Measurements from ENCODE around the gene KLF3. TPM values are rescaled to one million over a fixed set of nuclear protein-coding genes. Genes with fewer than 3 reads are reported as not detected.

KLF3 gene
- total RNA-seq, 1 donor from 2014 or later, result 42.4 TPM

DNA sequence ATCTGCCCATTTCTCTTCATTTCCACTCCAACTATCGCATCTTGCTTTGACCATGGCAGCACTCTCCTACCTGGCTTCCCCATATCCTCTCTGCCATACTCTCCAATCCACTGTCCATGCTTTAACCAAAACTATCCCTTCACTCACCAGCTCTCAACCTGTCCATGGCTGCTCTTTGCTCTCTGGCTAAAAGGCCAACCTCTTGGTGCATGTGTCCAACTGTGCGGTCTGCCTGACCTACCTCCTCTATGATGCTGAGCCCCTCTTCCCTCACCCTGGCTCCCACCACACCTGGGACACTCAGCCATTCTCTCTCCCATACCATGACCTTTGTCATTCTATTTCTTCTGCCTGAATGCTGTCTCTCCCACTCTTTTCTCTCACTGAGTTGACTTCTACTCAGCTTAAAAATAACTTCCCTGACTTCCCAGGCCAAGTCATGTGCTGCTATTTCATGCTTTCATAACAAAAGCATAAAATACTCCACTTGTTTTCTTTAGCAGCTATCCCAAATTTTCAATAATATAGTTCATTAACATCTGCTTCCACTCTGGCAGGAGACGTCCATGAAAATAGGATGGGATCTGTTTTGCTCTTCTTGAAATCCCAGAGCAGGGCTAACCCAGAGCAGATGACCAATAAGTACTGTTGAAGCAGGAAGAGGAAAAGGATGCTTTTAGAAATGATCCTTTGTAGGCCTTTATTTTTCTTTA is 29.8 kb upstream of the KLF3 start:
- DNase-seq (ENCODE audit: extremely low spot score, unreplicated experiment), result no peak
- Mint-ChIP-seq H3K27me3 (ENCODE audit: unreplicated experiment) (peaks cover 15% of the 10 kb centered on the region), H3K36me3 (ENCODE audit: unreplicated experiment) (no peaks in the 10 kb centered on the region), H3K4me3 (ENCODE audit: unreplicated experiment) (no peak overlapping the region), H3K27ac (ENCODE audit: unreplicated experiment) (peak overlapping the region; percentile 56), H3K9me3 (ENCODE audit: unreplicated experiment) (no peaks in the 10 kb centered on the region), H3K4me1 (ENCODE audit: unreplicated experiment) (peaks cover 13% of the 10 kb centered on the region)
- TF ChIP-seq, protein P1, sequence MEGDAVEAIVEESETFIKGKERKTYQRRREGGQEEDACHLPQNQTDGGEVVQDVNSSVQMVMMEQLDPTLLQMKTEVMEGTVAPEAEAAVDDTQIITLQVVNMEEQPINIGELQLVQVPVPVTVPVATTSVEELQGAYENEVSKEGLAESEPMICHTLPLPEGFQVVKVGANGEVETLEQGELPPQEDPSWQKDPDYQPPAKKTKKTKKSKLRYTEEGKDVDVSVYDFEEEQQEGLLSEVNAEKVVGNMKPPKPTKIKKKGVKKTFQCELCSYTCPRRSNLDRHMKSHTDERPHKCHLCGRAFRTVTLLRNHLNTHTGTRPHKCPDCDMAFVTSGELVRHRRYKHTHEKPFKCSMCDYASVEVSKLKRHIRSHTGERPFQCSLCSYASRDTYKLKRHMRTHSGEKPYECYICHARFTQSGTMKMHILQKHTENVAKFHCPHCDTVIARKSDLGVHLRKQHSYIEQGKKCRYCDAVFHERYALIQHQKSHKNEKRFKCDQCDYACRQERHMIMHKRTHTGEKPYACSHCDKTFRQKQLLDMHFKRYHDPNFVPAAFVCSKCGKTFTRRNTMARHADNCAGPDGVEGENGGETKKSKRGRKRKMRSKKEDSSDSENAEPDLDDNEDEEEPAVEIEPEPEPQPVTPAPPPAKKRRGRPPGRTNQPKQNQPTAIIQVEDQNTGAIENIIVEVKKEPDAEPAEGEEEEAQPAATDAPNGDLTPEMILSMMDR (IDR thresholded peaks at IDR 0.05), result no peak

DNA sequence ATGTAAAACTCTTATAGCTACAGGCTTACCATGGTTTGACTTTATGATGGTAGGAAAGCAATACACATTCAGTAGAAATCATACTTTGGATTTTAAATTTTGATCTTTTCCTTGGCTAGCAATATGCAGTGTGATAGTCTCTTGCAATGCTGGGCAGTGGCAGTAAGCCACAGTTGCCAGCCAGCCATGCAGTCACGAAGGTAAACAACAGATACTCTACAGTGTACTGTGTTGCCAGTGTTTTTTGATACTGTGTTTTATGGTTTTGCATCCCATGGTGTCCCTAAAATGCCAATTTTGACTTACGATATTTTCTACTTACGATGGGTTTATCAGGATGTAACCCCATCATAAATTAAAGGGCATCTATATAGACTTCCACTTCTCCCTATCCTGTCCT is 24.8 kb upstream of the KLF3 start:
- DNase-seq (ENCODE audit: extremely low spot score, unreplicated experiment), result no peak
- H3K27ac Mint-ChIP-seq (ENCODE audit: unreplicated experiment), result no peak overlapping the region
- no peak overlapping the region for H3K4me3 Mint-ChIP-seq (ENCODE audit: unreplicated experiment)
- TF ChIP-seq, protein P1 (IDR thresholded peaks at IDR 0.05), result no peak
- H3K36me3 Mint-ChIP-seq (ENCODE audit: unreplicated experiment), result no peaks in the 10 kb centered on the region
- H3K4me1 Mint-ChIP-seq (ENCODE audit: unreplicated experiment), result peaks cover 6% of the 10 kb centered on the region
- H3K9me3 Mint-ChIP-seq (ENCODE audit: unreplicated experiment), result no peaks in the 10 kb centered on the region
- H3K27me3 Mint-ChIP-seq (ENCODE audit: unreplicated experiment), result peaks cover 32% of the 10 kb centered on the region

DNA sequence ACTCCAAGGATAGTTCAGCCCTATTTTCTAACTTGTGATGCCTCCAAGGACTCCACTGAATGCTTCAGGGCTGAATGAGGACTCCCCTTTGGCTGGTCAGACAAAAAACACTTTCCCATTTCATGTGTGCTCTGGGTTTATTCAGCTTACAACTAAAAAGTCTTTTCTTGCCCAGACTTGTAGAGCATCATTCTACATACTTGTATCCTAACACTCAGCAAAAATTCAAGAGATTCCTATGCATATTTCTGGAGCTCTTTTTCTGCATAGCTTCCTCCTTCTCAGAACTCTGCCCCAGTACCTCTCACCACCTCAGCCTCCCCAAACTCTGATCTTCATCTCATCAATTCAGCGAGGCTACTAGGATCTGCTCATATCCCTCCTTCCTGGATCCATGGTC is 22.2 kb upstream of the KLF3 start:
- no peak overlapping the region for H3K27ac Mint-ChIP-seq (ENCODE audit: unreplicated experiment)

DNA sequence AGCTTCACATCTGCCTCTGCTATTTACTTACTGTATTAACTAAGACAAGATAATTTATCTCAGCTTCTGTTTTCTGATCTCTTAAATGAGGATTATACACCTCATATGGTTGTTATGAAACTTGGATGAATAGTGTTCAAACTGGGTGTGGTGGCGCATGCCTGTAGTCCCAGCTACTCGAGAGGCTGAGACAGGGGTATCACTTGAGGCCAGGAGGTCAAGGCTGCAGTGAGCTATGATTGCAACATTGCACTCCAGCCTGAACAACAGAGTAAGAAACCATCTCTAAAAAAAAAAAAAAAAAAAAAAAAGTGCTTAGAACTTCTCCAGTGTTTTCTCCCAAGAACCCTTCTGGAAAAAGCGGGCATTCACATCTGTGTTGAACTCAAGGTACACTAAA is 19.8 kb upstream of the KLF3 start:
- H3K36me3 Mint-ChIP-seq (ENCODE audit: unreplicated experiment), result no peaks in the 10 kb centered on the region
- H3K9me3 Mint-ChIP-seq (ENCODE audit: unreplicated experiment), result no peaks in the 10 kb centered on the region
- DNase-seq (ENCODE audit: extremely low spot score, unreplicated experiment), result no peak
- H3K4me3 Mint-ChIP-seq (ENCODE audit: unreplicated experiment), result no peak overlapping the region
- H3K27me3 Mint-ChIP-seq (ENCODE audit: unreplicated experiment), result peaks cover 23% of the 10 kb centered on the region
- TF ChIP-seq, protein P1 (IDR thresholded peaks at IDR 0.05), result no peak
- H3K4me1 Mint-ChIP-seq (ENCODE audit: unreplicated experiment), result no peaks in the 10 kb centered on the region
- H3K27ac Mint-ChIP-seq (ENCODE audit: unreplicated experiment), result no peak overlapping the region

More for the DNA sequence above, 22.2 kb upstream of the KLF3 start:
- Mint-ChIP-seq H3K9me3 (ENCODE audit: unreplicated experiment) (no peaks in the 10 kb centered on the region), H3K4me1 (ENCODE audit: unreplicated experiment) (no peaks in the 10 kb centered on the region), H3K27me3 (ENCODE audit: unreplicated experiment) (peaks cover 35% of the 10 kb centered on the region), H3K36me3 (ENCODE audit: unreplicated experiment) (no peaks in the 10 kb centered on the region), H3K4me3 (ENCODE audit: unreplicated experiment) (no peak overlapping the region)
- TF ChIP-seq, protein P1 (IDR thresholded peaks at IDR 0.05), result no peak
- no peak for DNase-seq (ENCODE audit: extremely low spot score, unreplicated experiment)

DNA sequence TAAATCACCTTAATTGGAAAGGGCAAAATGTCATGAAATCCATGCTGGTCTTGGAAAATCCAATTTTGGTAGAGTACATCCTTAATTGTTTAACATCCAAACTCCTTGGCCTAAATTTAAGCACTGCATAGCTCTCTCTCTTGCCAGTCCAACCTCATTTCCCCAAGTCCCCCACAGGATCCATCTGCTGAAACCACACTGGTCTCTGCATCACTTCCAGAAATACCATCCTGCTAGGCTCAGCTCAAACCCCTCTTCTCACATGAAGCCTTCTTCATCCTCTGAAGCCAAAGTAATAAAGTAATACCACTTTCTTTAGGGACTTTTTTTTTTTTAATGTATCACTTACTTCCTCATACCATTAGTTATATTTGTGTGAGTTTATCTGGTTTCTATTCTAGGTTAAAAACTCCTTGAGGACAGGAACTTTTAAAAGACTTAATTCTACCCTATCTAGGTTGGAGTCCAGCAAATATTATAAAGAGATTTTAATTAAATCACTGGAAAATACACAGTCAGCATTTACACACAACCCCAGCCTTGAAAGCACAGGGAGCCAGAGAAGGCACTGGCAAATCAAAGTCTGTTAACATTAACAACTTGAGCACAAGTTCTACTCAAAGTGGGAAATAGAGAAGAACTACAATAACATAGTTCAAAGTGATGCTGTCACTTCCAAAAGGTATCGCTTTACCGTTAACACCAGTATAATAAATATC is 16.7 kb upstream of the KLF3 start:
- Mint-ChIP-seq H3K4me1 (ENCODE audit: unreplicated experiment) (no peaks in the 10 kb centered on the region), H3K27me3 (ENCODE audit: unreplicated experiment) (peaks cover 7% of the 10 kb centered on the region), H3K27ac (ENCODE audit: unreplicated experiment) (no peak overlapping the region), H3K9me3 (ENCODE audit: unreplicated experiment) (no peaks in the 10 kb centered on the region), H3K4me3 (ENCODE audit: unreplicated experiment) (no peak overlapping the region), H3K36me3 (ENCODE audit: unreplicated experiment) (no peaks in the 10 kb centered on the region)
- TF ChIP-seq, protein P1 (IDR thresholded peaks at IDR 0.05), result no peak
- DNase-seq (ENCODE audit: extremely low spot score, unreplicated experiment), result no peak
